ENCODE data around the gene FZD10.

The FZD10 gene

DNA sequence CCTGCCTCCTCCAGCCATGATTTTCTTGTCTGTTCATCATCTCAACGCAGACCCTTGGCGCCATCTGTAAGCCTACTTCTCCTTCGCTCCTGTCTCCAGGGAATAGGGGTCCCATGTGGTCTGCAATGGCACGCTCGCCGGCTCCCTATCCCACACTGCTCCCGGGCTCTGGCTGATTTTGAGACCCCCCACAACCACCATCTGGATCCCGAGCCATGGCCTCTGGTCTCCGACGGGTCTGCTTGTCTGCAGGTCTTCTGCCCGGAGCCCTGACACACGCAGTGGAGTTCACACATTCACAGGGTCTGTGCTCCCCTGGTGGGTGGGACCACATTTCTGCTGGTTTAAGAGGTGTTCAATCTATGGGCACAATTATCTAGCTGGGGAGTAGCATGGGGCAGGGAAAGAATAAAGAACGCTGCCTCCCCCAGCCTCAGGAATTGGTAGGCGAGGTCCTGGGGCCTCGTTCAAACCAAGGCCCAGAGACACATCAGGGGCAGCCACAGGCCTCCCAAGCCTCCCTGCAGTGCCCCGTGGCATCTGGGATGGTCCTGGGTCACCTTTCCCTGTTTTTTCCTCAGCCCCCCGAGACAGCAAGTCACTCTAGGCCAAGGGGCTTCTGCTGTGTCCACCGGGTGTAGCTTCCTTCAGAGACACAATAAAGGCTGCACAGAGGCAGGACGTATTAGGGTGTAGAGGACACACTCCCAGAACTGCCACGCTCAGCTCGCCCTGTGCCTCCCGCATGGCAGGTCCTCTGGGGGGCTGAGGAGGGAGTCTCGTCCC is 21.5 kb downstream of the FZD10 start:
- no peak for DNase-seq

DNA sequence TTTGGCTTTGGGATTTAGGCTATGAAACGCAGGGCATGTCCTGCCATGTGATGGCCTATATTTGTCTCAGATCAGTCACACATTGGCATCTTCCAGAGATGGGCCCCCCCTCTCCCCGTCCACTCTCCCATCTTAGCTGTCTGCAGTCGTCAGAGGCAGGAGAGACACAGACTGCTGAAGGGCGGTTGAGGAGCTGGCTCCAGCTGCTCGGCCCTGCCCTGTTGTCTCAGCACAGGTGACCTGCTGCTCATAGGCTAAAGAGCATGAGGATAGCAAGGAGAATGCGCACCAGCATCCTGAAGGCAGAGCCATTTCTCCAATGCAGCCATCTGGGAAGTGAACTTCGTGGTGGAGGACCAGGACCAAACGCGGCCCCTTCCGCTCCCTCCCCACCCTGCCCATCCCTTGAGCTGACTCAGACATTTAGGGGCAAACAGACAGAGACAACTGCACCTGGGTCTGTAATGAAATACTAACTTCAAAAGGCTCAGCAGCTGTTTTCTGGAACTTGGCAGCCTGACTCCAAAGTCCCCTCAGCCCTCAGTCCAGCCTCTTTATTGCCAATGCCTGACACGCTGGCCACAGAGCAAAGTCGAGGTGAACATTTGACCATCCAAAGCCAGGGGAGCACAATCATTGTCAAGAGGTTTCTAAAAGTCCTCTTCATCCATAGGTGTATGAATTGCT is 22.3 kb downstream of the FZD10 start:
- DNase-seq: no peak

DNA sequence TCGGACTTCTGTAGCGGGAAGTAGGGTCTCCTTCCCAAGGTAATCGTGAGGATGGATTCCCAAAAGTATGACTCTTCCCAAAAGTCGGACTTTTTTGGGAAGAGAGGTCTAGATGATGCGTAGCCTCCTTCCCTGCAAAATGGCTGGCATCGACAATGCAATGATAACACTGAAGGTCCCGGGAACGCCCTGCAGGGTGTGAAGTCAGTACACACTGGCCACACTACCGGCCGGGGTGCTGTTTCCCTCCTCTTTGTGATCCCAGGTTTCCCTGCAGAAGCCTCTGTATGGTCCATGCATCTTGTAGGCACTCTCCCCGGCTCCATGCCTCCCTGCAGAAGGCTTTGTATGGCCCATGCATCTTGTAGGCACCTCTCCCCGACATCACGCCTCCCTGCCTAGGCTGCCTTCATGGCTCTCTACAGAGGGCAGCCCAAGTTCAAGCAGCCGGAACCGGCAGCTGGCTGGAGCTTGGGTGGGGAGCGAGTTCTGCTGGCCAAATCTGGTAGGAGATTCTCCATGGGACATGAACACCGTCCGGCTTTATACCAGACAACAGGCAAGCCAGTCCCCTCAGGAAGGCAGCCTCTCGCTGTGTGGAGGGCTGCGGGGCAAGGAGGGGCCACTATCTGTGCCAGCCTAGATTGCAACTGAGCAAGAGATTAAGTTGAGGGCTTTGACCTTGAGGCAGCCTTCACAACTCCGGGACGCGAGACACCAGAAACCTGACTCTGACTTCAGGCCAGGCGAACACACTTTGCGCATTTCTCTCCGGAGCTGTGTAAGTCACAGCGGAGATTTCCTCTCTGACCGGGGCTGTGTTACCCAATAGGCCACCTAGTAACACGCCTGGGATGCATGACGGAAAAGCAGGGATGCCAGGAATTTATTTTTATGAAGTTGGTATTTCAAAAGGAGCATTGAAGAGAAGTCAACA is 23.5 kb downstream of the FZD10 start:
- DNase-seq: no peak

DNA sequence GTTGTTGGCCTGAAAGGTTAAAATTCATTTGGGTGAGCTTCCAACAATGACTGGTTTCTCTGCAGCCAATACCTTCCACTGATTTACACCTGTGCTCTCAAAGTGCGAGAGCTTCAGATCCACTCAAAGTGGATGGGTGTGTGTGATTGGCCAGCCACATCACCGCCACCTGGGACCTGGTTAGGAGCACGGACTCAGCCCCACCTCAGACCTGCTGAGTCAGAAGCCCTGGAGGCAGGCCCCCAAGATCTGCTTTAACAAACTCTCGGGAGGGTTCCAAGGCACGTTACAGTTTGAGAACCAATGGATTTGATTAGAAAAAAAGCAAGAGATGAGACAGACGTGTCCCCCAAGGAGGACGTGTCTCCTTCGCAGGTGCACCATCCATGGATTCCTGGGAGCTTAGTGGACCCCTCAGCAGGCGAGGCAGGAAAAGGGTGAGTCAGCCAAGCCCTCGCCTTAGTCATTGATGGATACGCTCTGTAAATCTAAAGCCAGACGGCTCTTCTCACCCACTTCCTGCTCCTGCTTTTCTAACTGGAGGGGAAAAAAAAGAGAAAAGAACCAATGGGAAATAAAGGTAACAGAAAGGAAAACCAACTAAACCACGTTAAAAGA is 24.5 kb downstream of the FZD10 start:
- no peak for DNase-seq

DNA sequence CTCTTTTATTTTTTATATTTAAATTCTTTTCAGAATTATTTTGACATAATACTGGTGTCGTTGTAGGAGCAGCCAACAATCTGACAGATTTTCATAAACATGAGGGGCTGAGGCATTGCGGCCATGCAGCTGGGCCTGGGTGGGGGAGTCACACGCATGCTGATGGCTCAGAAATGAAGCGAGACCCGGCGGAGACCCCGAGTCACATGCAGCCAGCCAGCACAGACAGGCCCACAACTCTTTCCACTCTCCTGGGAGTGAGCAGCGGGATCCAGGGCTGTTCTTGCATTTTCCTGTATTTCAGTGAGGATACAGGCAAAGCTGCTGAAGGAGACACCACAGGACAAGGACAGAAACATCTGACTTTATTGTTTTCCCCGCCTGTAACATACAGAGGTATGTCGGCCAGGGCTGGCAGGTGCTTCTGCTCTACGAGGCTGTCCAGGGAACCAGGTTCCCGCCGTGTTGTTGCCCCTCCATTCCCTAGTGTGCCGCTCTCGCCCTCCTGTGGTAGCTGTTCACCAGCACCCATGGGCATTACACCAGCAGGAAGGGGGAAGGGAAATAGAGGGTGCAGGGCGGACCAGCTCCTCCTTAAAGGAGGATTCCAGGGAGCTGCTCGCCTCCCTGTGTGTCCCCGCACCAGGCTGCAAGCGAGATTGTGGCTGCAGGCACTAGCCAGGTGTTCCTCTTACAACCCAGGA is 30.5 kb downstream of the FZD10 start:
- no peak for DNase-seq

DNA sequence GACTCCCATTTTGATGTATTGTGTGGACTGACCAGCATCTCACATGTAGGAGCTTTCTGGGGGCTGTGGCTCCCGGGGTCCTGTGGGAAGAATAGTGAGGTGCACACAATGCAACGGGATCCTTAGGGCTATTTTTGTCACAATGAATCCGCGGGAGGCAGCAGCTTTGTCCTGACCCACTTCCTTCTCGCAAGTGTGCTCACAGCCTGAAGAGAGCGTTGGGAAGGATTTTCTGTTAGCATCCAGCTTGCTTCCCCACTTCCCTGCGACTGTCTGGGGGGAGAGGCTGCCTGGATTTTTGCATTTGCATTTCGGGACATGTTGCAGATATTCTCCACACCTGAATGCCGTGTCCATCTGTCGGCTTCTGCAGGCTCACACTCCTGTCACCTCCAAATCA is 31.9 kb downstream of the FZD10 start:
- DNase-seq: no peak

DNA sequence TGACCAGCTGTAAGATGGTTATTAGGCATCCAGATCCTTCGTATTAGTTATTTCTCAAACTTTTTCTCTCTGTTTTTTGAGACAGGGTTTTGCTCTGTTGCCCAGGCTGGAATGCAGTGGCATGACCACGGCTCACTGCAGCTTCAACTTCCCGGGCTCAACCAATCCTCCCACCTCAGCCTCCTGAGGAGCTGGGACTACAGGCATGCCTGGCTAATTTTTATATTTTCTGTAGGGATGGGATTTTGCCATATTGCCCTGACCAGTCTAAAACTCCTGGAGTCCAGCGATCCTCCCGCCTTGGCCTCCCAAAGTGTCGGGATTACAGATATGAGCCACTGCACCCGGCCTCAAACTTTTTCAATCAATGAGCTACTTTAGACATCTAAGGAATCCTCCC is 33.1 kb downstream of the FZD10 start:
- no peak for DNase-seq

DNA sequence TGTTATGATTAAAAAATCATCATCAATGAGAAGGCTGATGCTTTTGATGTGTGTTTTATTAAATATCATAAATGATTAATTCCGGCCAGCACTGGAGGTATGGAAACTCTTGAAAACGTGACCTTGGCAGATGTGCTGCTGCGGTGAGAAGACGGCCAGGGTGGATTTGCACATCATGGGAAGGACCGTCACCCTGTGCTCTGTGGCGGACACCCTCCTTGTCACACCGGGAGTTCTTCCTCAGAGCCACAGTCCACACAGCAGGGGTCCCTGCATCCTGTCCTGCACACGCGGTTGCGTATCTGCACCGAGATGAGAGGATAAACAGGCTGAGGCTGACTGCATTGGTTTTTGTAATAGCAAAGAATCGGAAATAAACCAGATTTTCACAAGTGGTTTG is 33.5 kb downstream of the FZD10 start:
- DNase-seq: no peak

DNA sequence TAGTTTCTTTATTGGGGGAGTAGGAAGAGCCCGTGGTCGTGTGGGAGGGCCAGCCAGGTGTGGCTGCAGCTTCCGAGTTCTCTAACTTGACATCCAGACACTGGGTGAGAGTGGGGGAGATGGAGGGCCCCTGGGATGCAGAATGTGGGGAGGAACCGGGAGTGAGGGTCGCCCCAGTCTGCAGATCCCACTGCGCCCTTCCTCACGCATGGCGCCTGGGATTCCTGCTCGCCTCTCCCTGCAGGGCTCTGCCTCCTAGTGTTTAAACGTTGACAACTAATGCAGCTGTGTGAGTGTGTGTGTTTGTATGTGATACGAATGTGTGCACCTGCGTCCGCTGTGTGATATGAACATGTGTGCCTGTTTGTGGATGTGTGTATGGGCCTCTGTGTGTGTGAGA is 34.6 kb downstream of the FZD10 start:
- DNase-seq: no peak

DNA sequence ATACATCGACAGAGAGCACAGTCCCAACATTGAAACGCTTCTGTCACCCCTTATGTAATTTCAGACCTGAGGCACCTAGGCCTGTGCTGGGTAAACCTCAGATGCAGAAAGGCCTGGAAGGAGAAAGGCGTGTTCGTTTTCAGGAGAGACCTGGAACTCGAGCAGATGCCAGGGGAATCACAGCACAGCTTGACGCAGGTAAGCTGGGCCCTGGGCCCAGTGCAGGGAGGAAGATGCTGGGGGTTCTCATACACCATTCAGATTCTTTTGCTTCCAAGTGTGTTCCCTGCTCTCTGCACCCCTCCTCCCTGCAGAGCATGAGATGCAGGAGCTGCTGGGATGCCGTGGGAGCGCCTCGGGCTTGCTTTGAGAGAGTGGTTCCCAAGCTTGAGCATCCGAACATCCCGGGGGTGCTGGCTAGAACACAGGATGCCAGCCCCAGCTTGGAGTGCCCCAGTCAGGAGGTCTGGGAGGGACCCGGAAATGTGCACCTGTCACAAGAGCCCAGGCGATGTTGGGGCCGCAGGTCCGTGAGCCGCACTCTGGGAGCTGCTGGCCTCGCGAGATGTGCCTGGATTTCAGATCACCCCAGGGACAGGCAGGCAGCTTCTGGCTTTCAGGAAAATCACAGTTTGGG is 35.9 kb downstream of the FZD10 start:
- DNase-seq: no peak

DNA sequence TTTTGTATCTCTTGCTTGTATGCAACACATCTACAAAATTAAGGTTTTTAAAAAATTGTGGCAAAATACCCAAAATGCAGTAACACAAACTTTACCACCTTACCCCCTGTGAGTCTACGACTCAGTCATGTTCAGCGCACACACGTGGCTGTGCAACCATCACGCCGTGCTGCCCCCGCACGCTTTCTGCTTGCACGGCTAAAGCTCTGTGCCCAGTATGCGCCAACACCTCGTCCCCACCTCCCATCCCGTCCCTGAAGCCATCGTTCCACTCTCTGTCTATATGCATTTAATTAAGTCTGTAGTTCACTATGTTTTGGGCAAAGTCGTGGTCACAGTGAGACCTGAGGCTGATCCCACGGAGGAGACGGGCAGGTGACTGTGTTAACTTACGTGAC is 36.4 kb downstream of the FZD10 start:
- DNase-seq: no peak

DNA sequence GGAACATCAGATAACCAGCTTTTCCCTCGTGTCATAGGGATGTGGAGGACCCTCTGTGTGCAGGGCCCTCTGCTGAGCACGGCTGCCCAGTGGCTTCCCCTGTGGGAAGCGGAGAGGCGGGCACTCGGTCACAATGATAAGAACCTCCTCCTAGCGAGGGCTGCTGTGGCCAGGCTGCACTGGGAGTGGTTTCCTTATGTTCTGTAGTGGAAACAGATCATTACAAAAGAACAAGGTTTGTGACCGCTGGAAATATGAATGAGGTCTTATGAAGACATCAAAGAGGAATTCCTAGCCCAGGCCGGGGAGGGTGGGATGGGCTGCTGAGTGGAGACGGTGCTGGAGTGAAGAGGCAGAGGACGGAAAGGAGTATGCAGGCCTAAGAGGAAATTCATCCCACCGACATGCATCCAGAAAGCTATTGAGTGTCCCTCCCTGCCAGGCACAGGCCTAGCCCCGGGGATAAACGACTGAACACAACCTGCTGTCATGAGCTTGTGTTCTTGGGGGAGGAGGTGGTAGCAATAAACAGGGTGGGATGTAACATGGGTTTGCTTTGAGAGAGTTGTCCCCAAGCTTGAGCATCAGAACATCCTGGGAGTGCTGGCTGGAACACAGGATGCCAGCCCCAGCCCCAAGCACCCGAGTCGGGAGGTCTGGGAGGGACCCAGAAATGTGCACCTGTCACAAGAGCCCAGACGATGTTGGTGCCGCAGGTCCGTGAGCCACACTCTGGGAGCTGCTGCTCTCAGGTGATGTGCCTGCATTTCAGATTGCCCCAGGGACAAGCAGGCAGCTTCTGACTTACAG is 37.5 kb downstream of the FZD10 start:
- no peak for DNase-seq

DNA sequence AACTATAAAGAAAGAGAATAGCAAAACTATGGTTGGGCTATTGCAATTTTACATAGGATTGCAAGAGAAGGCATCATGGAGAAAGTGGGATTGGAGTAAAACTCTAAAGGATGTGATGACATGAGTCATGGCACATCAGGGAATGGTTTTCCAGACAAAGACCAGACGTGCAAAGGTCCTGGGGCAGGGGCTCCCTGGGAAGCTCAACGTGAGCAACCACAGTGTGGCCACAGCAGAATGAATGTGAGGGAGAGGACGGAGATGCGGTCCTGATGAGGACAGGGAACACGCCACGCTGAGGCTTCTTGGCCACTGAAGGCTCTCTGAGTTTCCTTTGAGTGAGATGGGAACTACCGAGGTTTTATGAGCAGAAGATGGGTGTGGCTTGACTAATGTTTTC is 38.2 kb downstream of the FZD10 start:
- no peak for DNase-seq

DNA sequence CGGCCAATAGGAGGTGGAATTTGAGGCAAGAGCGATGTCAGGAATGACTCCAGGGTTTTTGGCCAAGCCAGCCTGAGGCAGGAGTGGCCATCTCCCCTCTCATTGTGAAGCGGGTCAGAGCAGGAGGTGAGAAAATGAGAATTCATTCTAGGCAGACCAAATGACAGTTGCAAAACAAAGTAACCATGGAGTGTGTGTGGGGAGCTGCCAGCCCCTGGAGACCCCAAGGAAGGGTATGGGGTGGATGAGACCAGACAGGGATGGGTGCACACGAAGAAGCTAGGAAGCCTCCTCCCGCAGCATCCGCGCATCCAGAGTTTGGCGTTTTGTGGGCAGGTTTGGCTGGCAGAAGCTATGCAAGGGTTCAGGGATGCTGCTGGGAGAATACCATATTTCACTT is 38.8 kb downstream of the FZD10 start:
- no peak for DNase-seq

DNA sequence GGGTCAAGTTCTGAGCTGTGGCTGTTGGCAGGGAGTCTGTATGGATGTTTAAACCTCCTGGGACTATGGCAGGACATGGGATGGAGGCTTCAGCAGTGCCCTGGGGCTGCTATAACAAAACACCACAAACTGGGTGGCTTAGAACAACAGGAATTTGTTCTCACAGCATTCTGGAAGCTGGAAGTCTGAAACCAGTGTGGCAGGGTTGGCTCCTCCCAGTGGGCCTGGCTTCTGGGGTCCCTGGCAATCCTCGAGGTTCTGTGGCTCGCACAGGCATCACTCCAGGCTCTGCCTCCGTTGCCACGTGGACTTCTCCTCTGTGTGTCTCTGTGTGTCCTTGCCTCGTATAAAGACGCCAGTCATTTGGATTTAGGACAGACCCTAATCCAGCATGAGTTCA is 39.9 kb downstream of the FZD10 start:
- DNase-seq: no peak

DNA sequence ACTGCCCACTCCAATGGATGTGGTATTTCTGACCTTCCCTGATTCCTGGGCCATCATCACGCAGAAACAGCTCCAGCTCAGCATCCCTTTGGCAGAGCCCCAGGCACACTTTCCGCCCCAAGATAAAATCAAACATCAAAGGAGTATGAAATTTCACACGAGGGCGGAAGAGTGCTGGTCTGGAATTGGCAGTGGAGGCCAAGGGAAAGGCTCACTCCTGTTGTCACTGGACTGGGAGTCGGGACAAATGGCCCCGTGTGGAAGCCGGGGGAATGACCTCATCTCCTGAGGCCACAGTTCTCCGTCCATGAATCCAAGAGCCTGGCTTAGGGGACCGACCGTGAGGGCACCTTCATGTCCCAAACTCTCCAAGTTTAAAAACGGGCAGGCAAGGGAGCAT is 40.9 kb downstream of the FZD10 start:
- DNase-seq: no peak

DNA sequence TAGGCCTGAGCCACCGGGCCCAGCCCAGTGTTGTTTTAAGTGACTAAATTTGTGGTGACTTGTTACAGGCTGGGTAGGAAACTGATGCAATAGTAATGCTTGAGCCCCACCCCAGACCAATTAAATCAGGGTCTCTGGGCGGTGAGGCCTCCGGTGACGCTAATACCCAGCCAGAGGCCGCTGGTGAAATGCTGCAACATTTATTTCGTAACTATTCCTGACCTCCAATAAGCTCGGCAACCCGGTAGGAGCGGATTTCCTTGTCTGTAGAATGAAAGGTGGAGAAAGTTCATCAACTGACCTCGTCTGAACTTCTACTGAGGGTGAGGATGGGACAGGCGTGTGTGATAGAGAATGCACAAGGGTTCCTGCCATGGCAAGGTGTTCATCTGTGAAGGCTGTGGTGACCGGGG is 42.3 kb downstream of the FZD10 start:
- DNase-seq: no peak

DNA sequence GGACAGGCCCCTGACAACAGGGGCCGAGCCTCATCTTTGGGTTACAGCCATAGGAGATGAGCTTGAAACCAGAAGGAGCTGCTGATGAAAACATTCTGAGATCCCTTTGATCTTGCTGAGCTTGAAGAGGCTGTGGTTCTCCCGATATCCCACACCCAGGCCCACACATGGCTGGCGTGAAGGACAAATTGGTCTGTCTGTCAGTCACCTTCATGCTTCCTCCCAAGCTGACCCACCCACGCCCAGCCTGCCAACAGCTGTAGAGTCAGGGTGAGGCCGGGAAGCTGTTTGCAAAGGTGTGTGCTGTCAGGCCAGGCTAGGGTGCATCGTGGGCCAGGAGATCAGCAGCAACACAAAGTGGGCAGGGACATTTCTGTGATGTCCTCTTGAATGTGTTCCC is 43.2 kb downstream of the FZD10 start:
- DNase-seq: no peak

DNA sequence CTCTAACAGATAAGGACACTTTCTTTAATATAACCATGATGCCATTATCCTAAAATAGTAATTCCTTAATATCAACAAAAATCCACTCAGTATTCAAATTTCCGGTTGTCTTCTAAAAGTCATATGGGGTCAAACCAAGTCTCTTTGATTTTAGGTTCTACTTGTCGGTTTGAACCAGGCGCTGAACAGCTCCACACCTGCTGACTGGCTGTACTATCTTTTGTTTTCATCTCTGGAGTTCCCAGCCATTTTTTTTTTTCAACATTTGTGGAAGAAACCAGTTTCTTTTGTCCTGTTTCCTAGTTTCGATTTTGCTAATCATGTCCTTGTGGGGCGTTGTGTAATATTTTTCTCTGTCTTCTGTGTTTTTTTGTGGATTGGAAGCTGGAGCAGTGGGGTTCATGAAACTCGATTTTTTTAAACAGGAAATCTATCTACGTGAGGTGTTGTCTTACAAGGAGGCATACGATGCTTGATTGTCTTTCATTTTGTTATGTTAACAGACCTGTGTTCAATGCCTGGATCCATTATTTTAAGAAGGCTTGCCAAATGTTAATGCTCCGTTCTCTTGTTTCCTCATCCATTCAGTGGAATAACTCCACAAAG is 50.2 kb downstream of the FZD10 start:
- no peak for DNase-seq

DNA sequence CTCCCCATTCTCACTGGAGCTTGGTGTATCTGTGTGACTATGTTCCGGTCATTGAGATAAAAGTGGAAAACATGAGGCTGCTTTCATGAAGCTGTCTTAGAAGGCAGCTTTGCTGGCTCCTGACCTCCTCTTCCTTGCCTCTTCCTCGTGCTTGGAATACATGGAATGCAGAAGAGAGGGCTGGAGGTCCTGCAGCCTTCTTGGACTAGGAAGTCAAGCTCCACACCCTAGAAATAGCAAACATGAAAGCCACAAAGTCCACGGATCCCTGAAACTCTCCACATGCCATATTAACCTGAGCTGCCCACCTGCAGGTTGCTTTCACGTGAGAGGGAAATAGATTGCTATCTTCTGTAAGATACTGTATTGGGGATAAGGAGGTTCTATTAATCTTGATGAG is 51.0 kb downstream of the FZD10 start:
- no peak for DNase-seq
